Activated naive CD4-positive, alpha-beta T cell treated with anti-CD3 and anti-CD28 coated beads, Interleukin-2, amount 50 U/mL, for 72 hours (primary cell): Measurements from ENCODE around the gene CORIN. TPM values are rescaled to one million over a fixed set of nuclear protein-coding genes. Genes with fewer than 3 reads are reported as not detected.
"Not testable (repeated sequence)": the region's sequence is repeated elsewhere in the genome, so short reads cannot be mapped to it uniquely, and the experiment has no call there.

Source experiments
- ATAC-seq, 2 donors: fragments of 150-1000 bp; cut with Tn5 transposase; 2 replicates each; pipeline ENCODE4 v1.10.0; 2021; ENCODE audit warnings: mild to moderate bottlenecking in 2 of 2, moderate library complexity in 2 of 2
- DNase-seq, 2 donors: peaks; one replicate each; pipeline ENCODE4 v3.0.0; 2021 to 2022; ENCODE audit warnings: low spot score in 2 of 2
- H3K27ac Mint-ChIP-seq, 2 donors: one replicate each; pipeline ENCODE4 v1.8.0; 2022; ENCODE audit warnings: mild to moderate bottlenecking in 2 of 2, mixed read lengths in 2 of 2
- H3K36me3 Mint-ChIP-seq, 2 donors: one replicate each; pipeline ENCODE4 v1.8.0; 2022; ENCODE audit warnings: mixed read lengths in 2 of 2
- H3K9me3 Mint-ChIP-seq, 2 donors: one replicate each; pipeline ENCODE4 v1.8.0; 2022; ENCODE audit warnings: mixed read lengths in 2 of 2
- total RNA-seq, 2 donors: library from RNA; stranded (reverse); gene quantifications; one replicate each; pipeline ENCODE4 v1.2.3, GENCODE V29; 2022

The CORIN gene
- total RNA-seq, 2 donors from 2014 or later, result 0.05 to 0.21 TPM

DNA sequence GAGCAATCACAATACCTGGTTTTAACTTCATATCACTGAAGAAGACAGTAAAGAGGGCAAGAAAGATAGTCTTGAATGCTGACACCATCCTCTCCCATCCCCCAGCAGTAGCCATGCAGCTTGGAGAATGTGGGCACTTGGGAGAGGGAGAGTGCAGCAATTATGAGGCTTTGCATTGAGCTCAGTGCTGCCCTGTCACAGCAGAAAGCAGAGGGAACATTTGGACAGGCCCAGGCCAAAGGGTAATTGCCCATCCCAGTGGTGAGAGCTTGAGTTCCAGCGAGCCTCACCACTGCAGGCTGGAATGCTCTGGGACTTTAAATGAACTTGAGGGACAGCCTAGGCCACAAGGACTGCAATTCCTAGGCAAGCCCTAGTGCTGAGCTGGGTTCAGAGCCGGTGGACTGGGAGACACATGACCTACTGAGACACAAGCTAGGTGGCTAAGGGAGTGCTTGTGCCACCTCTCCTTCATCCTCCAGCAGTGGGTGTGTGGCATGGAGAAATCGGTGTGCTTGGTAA lies 36.3 kb downstream of the CORIN start:
- Mint-ChIP-seq H3K36me3 (no peaks in the 10 kb centered on the region), H3K9me3 (no peaks in the 10 kb centered on the region), H3K27ac (no peak overlapping the region)
- DNase-seq (no peak), ATAC-seq (no peak)

DNA sequence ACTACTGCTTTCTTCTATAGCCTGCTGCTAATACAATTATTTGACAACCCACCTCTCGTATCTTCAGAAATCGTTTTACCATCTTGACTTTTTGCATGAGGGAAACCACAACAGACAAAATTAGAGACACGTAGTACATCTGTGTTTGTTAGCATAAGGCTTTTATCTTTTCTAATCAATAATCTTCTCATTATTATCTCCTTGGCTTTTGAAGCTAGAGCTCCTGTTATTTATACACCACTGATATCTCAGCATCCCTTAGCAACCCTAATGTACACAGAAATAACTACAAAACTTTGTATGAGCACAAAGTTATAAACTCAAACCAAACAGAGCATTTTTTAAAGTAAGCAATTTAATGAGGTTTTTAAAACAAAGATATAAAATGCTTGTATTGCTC lies 39.7 kb downstream of the CORIN start:
- Mint-ChIP-seq H3K9me3 (no peaks in the 10 kb centered on the region), H3K36me3 (no peaks in the 10 kb centered on the region), H3K27ac (no peak overlapping the region)
- ATAC-seq, result no peak
- no peak for DNase-seq

DNA sequence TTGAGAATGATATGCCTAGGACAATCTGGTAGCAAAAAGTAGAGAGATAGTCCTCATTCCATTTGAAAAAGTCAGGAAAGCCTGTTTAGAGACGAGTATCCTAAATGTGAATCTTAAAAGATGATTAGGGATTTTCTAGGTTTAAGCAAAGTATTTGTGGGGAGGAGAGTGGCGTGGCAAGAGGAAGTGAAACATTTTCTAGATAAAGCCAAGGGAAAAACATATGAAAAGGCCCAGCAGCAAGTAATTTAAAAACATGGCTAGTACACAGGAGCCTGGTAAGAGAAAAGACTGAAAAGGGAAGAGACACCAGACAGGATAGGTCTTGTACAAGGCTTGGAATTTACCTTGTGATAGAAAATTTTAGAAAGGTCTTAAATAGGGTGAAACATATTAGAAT lies 45.9 kb downstream of the CORIN start:
- Mint-ChIP-seq H3K9me3 (no peaks in the 10 kb centered on the region), H3K36me3 (no peaks in the 10 kb centered on the region), H3K27ac (no peak overlapping the region)
- DNase-seq (no peak), ATAC-seq (no peak)

DNA sequence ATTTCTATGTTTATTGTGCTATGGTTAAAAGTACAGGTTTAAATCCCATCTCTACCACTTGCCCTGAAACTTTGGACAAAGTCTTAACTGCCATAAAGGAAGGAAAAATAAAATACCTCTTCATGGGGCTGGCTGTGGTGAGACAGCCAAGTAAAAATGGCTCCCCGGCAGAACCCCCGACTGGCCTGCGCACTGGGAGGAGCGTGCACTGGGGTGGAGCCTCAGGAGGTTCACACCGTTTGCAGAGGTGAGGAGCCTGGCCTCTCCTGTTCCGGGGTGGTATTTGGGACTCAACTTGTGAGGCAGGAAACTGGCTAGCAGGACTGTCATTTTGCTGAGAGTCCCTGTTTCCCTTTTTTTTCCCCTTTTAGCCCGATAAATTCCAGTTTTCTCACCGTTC lies 47.8 kb downstream of the CORIN start:
- H3K36me3 Mint-ChIP-seq, result no peaks in the 10 kb centered on the region
- H3K27ac Mint-ChIP-seq, result no peak overlapping the region
- no peaks in the 10 kb centered on the region for H3K9me3 Mint-ChIP-seq
- no peak for ATAC-seq
- DNase-seq, result no peak

DNA sequence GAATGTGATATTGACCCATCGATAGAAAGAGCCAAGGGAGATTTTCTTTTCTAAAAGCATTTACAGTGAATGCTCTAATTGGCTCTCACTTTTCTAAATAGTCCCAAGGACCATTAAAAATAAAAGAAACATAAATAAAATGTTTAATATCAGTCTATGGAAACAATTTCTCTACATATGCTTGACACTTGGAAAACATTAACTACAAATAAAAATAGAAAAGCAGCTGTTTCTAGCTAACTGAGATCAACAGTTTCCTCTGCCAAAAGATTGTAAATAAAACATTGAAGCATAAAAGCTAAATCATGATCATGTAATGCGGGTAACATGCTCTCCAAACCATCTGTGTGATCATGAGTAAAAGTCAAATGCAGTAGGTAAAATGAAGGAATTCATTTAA lies 49.7 kb downstream of the CORIN start:
- ATAC-seq (no peak), DNase-seq (no peak)
- Mint-ChIP-seq H3K27ac (no peak overlapping the region), H3K36me3 (no peaks in the 10 kb centered on the region), H3K9me3 (no peaks in the 10 kb centered on the region)

DNA sequence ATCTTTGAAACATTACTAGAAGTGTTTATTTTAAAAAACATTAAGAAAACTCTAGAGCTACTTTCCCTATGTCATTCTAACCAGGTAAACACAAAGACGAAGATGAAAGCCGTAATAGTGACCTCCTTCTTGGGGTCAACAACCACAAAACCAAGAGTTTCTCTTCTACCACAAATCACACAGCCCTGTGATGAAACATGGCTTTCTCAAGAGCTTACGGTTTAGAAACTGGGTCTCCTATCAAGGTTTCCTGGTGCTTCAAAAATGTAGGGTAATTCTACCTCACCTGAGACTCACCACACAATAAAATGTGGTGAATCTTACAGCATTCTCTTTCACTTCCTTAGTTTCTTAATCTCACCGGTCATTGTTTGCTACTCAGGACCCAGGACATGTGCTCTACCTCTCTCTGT lies 50.9 kb downstream of the CORIN start:
- Mint-ChIP-seq H3K36me3 (no peaks in the 10 kb centered on the region), H3K27ac (no peak overlapping the region), H3K9me3 (no peaks in the 10 kb centered on the region)
- DNase-seq (no peak), ATAC-seq (no peak)

DNA sequence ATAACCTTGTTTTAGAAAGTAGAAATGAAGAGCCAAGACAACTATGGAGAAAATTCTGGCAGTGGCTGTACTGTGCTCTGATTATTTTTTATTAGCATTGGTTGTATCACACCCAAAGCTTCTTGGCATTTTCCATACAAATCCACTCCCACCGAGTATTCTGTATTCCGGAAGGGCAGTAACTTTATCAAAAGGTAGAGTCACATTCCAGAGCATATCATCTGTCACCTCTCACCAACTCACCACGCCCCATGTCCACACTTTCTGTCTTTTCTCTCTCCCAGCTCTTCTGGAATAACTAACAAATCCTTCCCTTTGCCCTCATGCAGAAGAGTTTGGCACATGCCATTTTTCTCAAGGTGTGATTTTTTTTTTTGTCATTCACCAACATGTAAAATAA lies 52.7 kb downstream of the CORIN start:
- ATAC-seq (no peak), DNase-seq (no peak)
- H3K9me3 Mint-ChIP-seq, result no peaks in the 10 kb centered on the region
- no peaks in the 10 kb centered on the region for H3K36me3 Mint-ChIP-seq
- no peak overlapping the region for H3K27ac Mint-ChIP-seq

DNA sequence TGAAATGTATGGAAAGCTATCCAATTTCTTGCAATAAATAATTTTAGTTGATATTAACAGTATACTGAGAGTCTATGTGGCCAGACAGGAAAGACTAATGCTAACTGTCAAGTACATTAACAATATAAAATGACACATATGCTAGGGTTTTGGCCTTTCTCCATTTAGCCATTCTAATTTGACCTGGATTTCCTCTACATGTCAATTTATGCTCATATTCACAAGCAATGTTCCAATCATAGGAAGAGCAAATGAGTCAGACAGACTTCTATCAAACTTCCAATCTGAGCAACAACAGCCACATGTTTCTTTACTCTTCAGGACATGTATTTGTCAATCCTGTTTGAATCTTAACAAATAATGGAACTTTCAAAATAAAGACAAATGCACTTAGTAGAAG lies 53.6 kb downstream of the CORIN start:
- no peak for DNase-seq
- Mint-ChIP-seq H3K36me3 (no peaks in the 10 kb centered on the region), H3K27ac (no peak overlapping the region), H3K9me3 (no peaks in the 10 kb centered on the region)
- ATAC-seq, result no peak

DNA sequence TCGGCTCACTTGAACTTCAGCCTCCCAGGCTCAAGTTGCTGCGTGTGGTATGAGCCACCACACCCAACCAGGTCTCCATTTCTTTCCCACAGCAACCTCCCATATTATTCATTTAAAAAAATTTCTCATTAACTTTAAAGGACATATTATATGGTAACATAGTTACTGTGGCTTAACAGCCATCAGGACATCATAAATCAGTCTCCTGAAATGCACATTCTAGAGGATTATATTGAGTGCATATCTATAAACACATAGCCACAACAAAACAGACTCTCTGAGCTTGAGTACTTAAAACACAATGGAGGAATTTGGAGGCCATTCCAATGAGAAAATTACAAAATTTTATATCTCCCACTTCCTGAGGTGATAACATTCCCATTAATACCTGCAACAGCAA lies 61.5 kb downstream of the CORIN start:
- no peaks in the 10 kb centered on the region for H3K9me3 Mint-ChIP-seq
- DNase-seq (no peak), ATAC-seq (no peak)
- H3K36me3 Mint-ChIP-seq, result no peaks in the 10 kb centered on the region
- H3K27ac Mint-ChIP-seq, result no peak overlapping the region

DNA sequence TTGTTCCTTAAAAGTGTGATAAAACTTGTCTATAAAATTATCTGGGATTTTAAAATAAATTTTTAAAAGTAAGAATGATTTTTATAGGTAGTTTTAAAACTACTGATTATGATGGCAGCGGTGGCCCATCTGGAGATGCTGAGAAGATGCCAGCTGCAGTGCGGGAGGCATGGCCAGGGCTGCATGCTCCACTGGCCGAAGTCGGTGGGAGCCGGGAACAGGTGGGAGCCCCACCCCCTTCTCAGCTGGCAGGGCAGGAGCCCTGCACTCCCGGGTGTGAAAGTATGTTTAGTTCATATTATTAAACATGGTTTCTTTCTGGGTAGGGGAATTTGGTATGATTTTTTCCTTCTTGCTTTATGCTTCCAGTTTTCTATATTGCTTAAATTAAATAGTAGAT lies 63.8 kb downstream of the CORIN start:
- Mint-ChIP-seq H3K36me3 (no peaks in the 10 kb centered on the region), H3K9me3 (no peaks in the 10 kb centered on the region), H3K27ac (no peak overlapping the region)
- ATAC-seq (no peak), DNase-seq (no peak)

DNA sequence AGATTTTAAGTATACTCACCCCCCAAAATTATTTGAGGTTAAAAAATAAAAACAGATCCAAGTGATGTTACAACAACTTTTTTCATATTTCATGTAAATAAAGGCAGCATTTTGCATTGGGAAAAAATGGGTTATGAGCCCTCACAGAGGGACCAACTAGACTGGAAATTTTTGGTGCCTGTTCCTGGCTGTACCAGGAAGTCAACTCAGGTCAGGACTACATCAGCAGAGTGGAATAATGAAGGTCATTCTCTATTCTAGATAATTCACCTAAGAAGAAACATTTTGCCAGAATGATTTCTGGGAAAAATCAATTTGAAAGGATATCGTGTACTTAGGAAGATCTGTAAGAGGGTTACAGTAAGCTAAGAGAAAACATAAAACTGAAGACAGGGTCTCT lies 66.8 kb downstream of the CORIN start:
- ATAC-seq (no peak), DNase-seq (no peak)
- Mint-ChIP-seq H3K27ac (no peak overlapping the region), H3K36me3 (no peaks in the 10 kb centered on the region), H3K9me3 (no peaks in the 10 kb centered on the region)

DNA sequence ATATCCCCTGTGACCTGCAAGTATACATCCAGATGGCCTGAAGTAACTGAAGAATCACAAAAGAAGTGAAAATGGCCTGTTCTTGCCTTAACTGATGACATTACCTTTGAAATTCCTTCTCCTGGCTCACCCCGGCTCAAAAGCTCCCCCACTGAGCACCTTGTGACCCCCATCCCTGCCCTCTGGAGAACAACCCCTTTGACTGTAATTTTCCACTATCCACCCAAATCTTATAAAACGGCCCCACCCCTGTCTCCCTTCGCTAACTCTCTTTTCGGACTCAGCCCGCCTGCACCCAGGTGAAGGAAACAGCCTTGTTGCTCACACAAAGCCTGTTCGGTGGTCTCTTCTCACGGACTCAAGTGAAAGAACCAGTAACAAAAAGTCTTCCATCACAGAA lies 69.9 kb downstream of the CORIN start:
- H3K36me3 Mint-ChIP-seq, H3K9me3 Mint-ChIP-seq, H3K27ac Mint-ChIP-seq, DNase-seq, ATAC-seq: not testable (repeated sequence)

DNA sequence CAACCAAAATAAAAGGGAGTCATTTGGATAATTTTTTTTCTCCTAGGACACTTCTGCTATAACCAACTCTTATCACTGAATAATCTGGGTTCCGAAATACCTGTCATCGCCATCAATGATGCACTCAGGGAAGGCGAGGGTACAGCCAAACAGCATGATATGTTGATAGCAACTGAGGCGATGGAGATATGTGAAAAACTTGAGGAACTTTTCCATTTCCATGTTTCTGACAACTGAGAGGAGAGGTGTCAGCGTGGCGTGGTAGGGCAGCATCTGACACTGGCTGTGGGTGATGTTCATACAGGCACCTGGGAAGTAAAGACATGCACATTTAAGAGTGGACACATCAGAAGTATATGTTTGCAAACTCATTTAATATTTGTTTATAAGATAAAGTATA lies 74.6 kb downstream of the CORIN start:
- DNase-seq (no peak), ATAC-seq (no peak)
- Mint-ChIP-seq H3K9me3 (peaks cover 0 to 8% of the 10 kb centered on the region in 2 donors), H3K27ac (no peak overlapping the region), H3K36me3 (no peaks in the 10 kb centered on the region)

DNA sequence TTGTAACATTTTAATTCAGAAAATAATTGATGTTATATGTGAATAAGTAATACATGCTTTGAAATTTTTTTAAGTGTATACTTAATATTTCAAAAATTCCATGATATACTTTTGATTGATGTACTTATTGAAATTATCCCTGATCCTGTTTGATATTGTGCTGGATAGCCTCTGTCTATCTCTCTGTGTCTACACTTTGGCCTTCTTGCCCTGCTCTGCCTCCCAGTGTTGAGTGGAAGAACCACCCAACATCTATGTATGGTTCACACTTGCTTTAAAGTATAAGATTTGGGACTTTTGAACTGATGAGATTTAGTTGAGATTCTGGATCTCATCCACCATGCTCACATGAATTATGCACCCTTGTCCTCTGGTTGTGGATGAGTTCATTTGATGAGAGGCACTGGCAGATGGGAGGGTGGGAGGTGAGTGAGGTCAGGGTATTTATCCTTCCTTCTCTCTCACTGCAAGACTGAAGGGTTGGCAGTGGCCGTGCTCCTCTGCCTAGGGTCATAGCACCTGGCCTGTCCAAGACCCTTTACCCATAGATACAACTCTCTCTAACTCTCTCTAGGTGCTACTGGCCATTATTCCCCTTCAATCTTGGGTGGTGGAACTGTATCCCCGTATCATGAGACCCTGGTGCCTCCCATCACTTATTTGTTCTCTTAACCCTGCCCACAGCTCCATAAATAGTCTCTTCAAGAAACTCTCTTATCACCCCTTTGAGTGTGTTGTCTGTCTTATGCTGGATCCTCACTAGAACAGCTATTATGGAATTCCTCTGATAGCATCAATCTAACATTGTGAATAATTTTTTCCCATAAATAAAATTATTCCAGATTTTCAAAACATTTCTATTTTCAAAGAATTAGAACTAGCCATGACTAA lies 75.2 kb downstream of the CORIN start:
- no peak for ATAC-seq
- Mint-ChIP-seq H3K9me3 (peaks cover 0 to 8% of the 10 kb centered on the region in 2 donors), H3K27ac (no peak overlapping the region), H3K36me3 (no peaks in the 10 kb centered on the region)
- no peak for DNase-seq

DNA sequence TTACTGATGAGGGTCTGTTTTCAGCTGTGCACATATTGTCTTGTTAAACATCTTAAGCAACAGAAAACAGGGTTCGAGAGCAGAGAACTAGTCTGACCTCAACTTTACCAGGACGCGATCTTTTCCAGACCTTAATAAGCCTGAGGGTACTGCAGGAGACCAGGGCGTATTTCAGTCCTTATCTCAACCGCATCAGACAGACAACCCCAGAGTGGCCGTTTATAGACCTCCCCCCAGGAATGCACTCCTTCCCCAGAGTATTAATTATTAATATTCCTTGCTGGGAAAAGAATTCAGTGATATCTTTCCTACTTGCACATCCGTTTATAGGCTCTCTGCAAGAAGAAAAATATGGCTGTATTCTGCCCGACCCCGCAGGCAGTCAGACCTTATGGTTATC lies 84.6 kb downstream of the CORIN start:
- H3K9me3 Mint-ChIP-seq, DNase-seq, ATAC-seq, H3K27ac Mint-ChIP-seq: not testable (repeated sequence)
- peaks cover 0 to 11% of the 10 kb centered on the region in 2 donors for H3K36me3 Mint-ChIP-seq

DNA sequence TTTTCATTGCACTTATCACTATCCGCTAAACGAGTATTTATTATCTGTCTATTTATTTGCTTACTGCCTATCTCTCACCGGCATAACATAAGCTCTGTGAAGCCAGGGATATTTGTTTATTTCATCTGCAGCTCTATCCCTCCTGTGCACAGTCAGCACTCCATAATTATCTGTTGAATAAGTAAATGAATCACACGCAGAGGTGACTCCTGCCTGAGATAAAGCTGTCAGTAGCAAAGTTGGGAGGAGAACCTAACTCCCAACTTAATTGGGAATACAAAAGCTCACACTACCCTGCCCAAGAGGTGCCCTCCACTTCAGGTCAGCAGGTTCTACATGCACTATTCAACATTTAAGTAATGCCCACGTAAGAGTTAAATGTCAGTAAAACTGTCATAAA lies 85.7 kb downstream of the CORIN start:
- Mint-ChIP-seq H3K27ac (peak overlapping the region in 1 of 2 donors; percentile 2), H3K36me3 (peaks cover 0 to 11% of the 10 kb centered on the region in 2 donors)
- no peak for ATAC-seq

DNA sequence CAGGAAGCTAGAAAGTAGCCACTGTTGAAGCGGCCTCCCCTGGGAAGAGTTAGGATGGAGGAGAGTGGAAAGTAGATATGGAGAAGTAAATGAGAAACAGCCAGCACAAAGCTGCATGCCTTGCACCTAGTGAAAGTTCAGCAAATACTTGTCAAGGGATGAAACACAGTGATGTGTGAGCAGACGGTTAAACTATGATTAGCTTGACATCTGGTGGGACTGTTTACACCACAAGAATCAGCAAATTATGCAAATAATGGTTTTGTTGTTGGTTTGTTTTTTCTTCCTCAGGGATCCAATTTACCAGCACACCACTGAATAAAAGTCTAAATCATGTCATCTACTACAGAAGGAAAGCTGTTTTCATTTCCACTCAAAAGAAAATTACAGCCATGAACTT lies 87.1 kb downstream of the CORIN start:
- ATAC-seq (no peak), DNase-seq (no peak)
- no peak overlapping the region for H3K27ac Mint-ChIP-seq
- H3K9me3 Mint-ChIP-seq, result peaks cover 0 to 5% of the 10 kb centered on the region in 2 donors
- peaks cover 0 to 11% of the 10 kb centered on the region in 2 donors for H3K36me3 Mint-ChIP-seq

More for the DNA sequence above, 85.7 kb downstream of the CORIN start:
- DNase-seq, result no peak
- peaks cover 0 to 5% of the 10 kb centered on the region in 2 donors for H3K9me3 Mint-ChIP-seq

DNA sequence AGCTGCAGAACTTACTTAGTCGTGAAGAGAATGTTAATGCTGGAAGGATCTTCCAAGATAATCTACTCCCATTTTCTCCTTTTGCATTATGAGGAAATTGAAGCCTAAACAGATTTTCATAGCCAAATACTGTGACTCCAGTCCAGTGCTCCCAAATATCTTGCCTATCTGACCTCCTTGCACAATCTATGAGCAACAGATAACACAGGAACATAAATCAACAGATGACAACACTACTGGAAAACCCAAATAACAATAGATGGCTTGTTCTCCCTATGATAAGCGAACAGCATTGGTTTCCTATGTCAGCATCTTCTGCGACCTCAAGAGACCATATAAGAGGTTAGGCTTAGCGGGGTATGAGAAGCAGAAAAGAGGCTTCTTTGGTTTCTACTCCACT lies 88.0 kb downstream of the CORIN start:
- Mint-ChIP-seq H3K36me3 (peaks cover 0 to 11% of the 10 kb centered on the region in 2 donors), H3K27ac (no peak overlapping the region), H3K9me3 (peaks cover 0 to 5% of the 10 kb centered on the region in 2 donors)
- no peak for DNase-seq
- no peak for ATAC-seq
